ENCODE data around the gene FLNB.

Gene FLNB

DNA sequence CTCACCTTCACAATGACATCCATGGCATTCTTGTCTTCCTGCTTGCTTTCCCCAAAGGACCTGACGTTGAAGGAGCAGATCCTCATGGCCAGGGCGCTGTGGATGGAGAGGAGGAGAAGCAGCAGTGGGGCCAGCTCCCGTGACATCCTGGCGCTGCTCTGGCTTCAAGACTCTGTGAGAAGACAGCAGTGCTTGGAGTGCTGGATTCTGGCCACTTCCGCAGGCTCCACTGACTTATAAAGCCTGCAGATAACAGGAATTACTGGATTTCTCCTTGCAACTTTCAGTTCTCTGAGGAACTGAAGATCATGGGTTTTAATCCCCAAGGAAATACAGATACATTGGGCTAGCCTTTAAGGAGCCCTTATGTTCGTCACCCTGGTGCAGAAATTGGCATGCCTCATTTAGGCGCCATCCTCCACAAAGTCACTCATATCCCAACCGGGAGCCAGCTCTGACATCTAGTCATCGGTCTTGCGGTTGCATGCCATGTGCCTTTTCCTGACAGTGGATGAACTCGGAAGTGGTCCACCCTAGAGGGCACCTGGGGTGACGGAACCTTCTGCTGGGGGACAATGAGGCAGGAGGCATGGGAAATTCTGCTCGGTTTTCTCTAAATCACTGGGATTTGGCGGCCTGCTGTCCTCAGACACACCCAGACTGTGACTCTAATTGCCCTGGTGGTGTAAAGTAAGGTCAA lies 202.7 kb downstream of the FLNB start, which contains the start of gene DNASE1L3:
DNASE1L3 (minus strand) TSS at position 212 of the 700 bp plus-strand sequence; CDS start at position 146, 66 bp downstream.
- no peak for DNase-seq

DNA sequence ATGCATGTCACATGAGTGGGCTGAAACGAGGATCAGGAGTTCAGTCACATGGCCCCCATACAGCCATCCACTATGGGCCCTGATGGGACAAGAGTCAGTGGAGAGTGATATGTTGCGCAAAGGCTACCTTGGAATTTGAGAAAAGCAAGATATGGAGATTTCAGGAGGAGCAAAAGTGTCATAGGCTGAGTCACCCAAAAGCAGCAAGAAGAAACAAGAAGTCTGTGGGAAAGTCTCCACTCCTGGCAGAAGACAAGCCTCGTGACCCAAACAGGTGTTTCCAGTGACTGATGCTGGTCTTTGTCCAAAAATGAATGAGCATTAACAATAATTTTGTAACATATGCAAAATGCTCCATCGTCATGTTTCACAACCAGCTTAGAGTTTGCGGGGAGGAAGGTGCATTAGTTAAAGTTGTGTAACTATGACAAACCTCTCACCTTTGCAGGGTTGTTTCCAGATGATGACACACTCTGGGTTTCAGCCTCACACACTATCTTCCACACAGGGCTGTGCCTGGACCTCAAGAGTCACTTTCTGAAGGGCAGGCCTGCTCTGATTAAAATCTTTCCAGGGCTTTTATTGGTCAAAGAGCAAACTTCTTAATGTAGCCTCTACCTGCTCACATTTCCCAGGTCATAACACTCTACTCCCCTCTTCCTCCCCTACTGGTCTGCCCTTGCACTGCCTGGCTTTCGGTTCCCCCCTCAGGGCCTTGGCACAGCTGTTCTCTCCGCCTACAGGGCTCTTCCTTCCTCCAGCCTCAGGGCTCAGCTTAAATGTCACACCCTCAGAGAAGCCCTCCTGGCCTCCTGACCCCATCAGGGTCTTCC lies 206.5 kb downstream of the FLNB start:
- DNase-seq, result peak; percentile 65 to 71

DNA sequence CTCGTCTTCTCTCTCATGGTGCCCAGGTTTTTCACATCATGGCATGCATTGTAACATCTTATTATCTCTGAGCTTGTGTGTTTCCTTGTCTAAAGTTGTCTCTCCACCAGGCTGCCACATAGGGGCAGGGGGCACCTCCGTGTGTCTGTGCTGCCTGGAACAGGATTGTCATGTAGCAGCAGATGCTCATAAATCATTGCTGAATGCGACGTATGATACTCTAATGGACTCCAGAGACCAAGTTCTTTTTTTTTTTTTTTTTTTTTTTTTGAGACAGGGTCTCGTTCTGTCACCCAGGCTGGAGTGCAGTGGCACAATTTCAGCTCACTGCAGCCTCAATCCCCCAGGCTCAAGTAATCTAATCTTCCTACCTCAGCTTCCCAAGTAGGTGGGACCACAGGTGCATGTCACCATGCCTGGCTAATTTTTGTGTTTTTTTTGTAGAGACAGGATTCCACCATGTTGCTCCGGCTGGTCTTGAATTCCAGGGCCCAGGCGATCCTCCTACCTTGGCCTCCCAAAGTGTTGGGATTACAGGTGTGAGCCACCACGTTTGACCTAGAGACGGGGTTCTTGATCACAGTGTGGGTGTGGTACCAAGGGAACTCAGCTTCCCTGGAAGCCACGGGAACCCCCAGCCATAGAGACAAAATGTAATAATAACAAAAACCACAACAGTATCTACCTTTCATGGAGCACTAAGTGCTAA lies 207.2 kb downstream of the FLNB start:
- DNase-seq, result no peak

DNA sequence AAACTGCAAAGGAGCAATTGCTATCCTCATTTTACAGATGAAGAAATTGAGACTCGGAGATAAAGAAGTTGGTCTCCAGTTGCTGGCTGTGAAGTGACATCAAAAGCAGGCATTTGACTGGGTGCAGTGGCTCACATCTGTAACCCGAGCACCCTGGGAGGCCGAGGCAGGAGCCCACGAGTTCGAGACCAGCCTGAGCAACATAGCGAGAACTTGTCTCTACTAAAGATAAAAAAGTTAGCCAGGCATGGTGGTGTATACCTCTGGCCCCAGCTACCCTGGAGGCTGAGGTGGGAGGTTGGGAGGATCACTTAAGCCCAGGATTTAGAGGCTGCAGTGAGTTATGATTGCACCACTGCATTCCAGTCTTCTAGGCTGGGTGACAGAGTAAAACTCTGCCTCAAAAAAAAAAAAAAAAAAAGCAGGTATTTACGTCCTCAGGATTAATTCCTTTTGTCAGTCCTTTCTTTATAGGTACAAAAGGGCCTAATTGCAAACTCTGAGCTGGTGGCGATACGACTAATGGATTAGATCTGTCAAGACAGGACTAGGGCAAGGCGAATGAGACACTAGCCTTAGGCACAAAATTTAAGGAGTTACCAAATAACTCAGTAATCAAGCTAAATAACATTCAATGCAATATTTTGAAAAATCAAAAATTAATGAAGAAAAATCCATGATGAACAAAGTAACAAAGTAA lies 208.4 kb downstream of the FLNB start:
- no peak for DNase-seq

DNA sequence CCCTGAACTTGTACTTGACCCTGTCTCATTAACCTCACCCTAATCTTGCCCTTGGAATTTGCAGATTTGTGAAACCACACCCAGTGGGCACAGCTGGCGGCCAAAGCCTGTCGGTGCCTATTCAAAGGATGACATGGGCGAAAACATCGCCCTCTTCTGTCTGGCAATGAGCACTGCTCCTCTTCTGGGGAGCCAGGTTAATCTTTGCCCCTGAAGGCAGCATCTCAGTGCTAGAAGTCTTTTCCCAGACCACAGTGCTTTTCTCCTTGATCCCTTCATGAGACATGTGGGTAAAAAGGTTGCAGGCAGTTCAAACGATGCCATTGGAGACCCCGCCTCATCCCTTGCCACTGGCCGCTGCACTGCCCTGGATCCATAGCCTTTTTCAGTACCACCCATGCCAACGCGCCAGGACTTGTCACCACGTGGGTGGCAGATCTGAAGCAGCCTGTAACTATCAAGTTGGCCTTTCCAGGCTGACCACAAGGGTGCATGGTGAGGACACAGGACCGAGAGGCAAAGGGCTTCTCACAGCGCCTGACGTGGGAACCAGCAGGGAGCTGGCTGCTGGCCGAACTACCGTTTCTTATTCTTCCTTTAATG lies 209.1 kb downstream of the FLNB start:
- DNase-seq, result peak; percentile 63 to 72

DNA sequence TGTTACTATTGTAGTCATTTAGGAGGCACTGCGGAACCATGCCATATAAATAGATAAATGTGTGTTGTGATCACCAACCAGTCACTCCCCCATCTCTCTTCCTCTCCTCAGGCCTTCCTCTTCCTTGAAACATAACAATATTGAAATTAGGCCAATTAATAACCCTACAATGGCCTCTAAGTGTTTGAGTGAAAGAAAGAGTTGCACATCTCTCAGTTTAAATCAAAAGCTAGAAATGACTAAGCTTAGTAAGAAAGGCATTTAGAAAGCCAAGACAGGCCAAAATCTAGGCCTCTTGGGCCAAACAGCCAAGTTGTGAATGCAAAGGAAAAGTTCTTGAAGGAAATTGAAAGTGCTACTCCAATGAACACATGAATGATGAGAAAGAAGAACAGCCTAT lies 210.7 kb downstream of the FLNB start:
- DNase-seq, result no peak
